ENCODE data around the gene PAXX.

DNA sequence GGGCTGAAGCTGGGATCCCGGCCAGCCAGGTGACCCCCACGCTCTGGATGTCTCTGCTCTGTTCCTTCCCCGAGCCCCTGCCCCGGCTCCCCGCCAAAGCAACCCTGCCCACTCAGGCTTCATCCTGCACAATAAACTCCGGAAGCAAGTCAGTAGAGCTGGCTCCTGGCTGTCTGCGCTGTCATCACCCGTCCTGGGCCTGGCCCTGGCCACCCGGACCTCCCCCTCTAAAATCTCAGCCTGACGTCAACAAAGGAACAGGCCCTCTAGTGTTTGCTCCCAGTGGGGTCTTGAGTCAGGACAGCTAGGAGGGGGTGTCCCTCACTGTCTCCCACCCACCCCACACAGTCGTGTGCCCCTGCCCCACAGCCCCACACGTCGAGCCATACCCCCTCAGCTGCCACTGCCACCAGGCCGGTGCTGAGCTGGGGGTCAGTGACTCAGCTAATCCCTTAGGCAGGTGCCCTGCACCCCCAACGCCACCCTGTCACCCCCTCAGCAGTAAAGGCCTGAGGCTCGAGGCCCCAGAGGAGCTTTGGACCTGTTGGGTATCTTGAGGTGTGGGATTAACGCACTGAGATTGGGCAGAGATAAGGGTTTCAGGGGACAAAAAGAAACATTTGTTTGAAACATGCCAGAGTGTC, 10.5 kb upstream of the PAXX start:
- TF ChIP-seq POLR2AphosphoS5 (IDR thresholded peaks at IDR 0.05) = no peak
- TF ChIP-seq POLR2A (IDR thresholded peaks at IDR 0.05) = no peak

All from stomach (tissue), 4 donors.